Left lung (tissue), 10 donors: Measurements from ENCODE around the gene DHCR7. TPM values are rescaled to one million over a fixed set of nuclear protein-coding genes. Genes with fewer than 3 reads are reported as not detected.

Source experiments
- ATAC-seq: fragments of 200-7000 bp; cut with Tn5 transposase; one replicate; pipeline ENCODE4 v1.9.1; 2020; ENCODE audit warnings: moderate library complexity
- DNase-seq, 4 donors: peaks; one replicate each; pipeline ENCODE4 v3.0.0-alpha.2; 2013 to 2020
- H3K27ac ChIP-seq, 2 donors: fragments of 200-600 bp; sonication (generic) in 1 of 2; one replicate each; pipeline versions ENCODE4 v1.5.0 to v1.8.0; 2020 to 2021
- H3K27me3 ChIP-seq, 2 donors: fragments of 200-600 bp; sonication (generic) in 1 of 2; one replicate each; pipeline versions ENCODE4 v1.5.0 to v1.8.0; 2020 to 2021
- H3K36me3 ChIP-seq, 2 donors: fragments of 200-600 bp; sonication (generic) in 1 of 2; one replicate each; pipeline versions ENCODE4 v1.5.0 to v1.8.0; 2020 to 2021
- H3K4me1 ChIP-seq, 2 donors: fragments of 200-600 bp; one replicate each; pipeline ENCODE4 v1.8.0; 2021
- H3K4me3 ChIP-seq, 2 donors: fragments of 200-600 bp; sonication (generic) in 1 of 2; one replicate each; pipeline versions ENCODE4 v1.5.0 to v1.8.0; 2020 to 2021; ENCODE audit warnings: mild to moderate bottlenecking in 1 of 2
- H3K9me3 ChIP-seq, 2 donors: fragments of 200-600 bp; sonication (generic) in 1 of 2; one replicate each; pipeline versions ENCODE4 v1.5.0 to v1.8.0; 2020 to 2021
- CTCF ChIP-seq, 2 donors: fragments of 200-600 bp; sonication (generic) in 1 of 2; IDR thresholded peaks; one replicate each; pipeline versions ENCODE4 v1.5.0 to v1.8.0; 2021; ENCODE audit warnings: antibody characterized with exemption in 2 of 2
- intact Hi-C, 2 donors: fragments of 100-400 bp; cut with DNase I; formaldehyde crosslinking; loops; one replicate each; pipeline versions ENCODE4 v1.11.2 to v1.14.2; 2022
- microRNA-seq, 2 donors: library from miRNA; unstranded; fragments of <30 nt; microRNA quantifications; one replicate each; pipeline ENCODE4, GENCODE V29; 2019
- polyA plus RNA-seq, 6 donors: library from polyadenylated mRNA; unstranded; fragments of 120-200 nt; gene quantifications; one replicate each; pipeline ENCODE4 v1.2.1, GENCODE V29; 2013; ENCODE audit not compliant: insufficient read length in 6 of 6
- total RNA-seq, 2 donors: library from RNA; stranded (reverse); fragmentation: NEBNext Ultra II Directional; extraction: Animal tissue kit (Norgen Biotek cat#: 25700); gene quantifications; one replicate each; pipeline ENCODE4 v1.2.1, GENCODE V29; 2021
- donor health status: DM: no; HTN: yes; CAD: no.
- donor health status: DM: no; HTN: no; CAD: no.

The DHCR7 gene
- total and polyA plus RNA-seq, 8 donors: 14.6 to 200 (median 32.6) TPM

GRCh38 chr11:71384561-71384960 lies 63.6 kb downstream of the DHCR7 start:
- Histone ChIP-seq H3K9me3 (no peaks in the 10 kb centered on the region), H3K27me3 (peaks cover 0 to 17% of the 10 kb centered on the region in 2 donors), H3K4me1 (no peaks in the 10 kb centered on the region), H3K4me3 (no peak overlapping the region), H3K36me3 (no peaks in the 10 kb centered on the region), H3K27ac (no peak overlapping the region)
- ATAC-seq (no peak), DNase-seq (no peak)
- intact Hi-C loops: no loop called here
- no peak for TF ChIP-seq CTCF (IDR thresholded peaks at IDR 0.05)

Small RNAs within 50 kb of the gene (microRNA-seq; reads per million reads assigned to microRNA genes)
- gene MIR6754: 0 to 0.41 reads per million in 2 donors

Other genes starting within 250 kb of the DHCR7 start
- gene SHANK2, start 195.8 kb downstream of the DHCR7 start, total RNA-seq: 10 to 100 TPM; 33.2 to 44.0 TPM
- gene SHANK2, start 195.8 kb downstream of the DHCR7 start, polyA plus RNA-seq: 10 to 100 TPM; 22.0 to 28.1 (median 25.9) TPM
- gene NADSYN1, start 4.8 kb upstream of the DHCR7 start, total RNA-seq: 10 to 100 TPM; 71.4 to 78.9 TPM
- 10 to 100 TPM; 53.2 to 66.2 (median 58.6) TPM for gene NADSYN1, start 4.8 kb upstream of the DHCR7 start, polyA plus RNA-seq
- under 1 TPM in 1 of 2 donors, not detected in 1; 0.24 TPM for gene KRTAP5-7, start 78.9 kb upstream of the DHCR7 start, total RNA-seq
- under 1 TPM in 2 of 6 donors, not detected in 4; 0.14 to 0.18 TPM for gene KRTAP5-7, start 78.9 kb upstream of the DHCR7 start, polyA plus RNA-seq
- gene KRTAP5-8, start 89.6 kb upstream of the DHCR7 start, total RNA-seq: under 1 TPM in 1 of 2 donors, not detected in 1; 0.31 TPM
- under 1 TPM in 2 of 6 donors, not detected in 4; 0.21 to 0.49 TPM for gene KRTAP5-8, start 89.6 kb upstream of the DHCR7 start, polyA plus RNA-seq
- under 1 TPM; 0.20 to 0.24 TPM for gene KRTAP5-9, start 100.0 kb upstream of the DHCR7 start, total RNA-seq
- gene KRTAP5-9, start 100.0 kb upstream of the DHCR7 start, polyA plus RNA-seq: under 1 TPM; 0.26 to 0.52 (median 0.41) TPM
- gene KRTAP5-10, start 117.2 kb upstream of the DHCR7 start, total RNA-seq: not detected
- under 1 TPM in 2 of 6 donors, not detected in 4; 0.14 to 0.27 TPM for gene KRTAP5-10, start 117.2 kb upstream of the DHCR7 start, polyA plus RNA-seq
- not detected for gene KRTAP5-11, start 134.5 kb upstream of the DHCR7 start, total RNA-seq
- under 1 TPM in 3 of 6 donors, not detected in 3; 0.24 to 0.58 (median 0.41) TPM for gene KRTAP5-11, start 134.5 kb upstream of the DHCR7 start, polyA plus RNA-seq